ENCODE data around the gene METTL25. TPM values are rescaled to one million over a fixed set of nuclear protein-coding genes. Genes with fewer than 3 reads are reported as not detected.

Gene METTL25
- total and polyA plus RNA-seq, 2 of the 8 experiments (the other 6 are each of a cell fraction or from before 2014, with no cell fraction given): 2.4 to 8.3 TPM

DNA sequence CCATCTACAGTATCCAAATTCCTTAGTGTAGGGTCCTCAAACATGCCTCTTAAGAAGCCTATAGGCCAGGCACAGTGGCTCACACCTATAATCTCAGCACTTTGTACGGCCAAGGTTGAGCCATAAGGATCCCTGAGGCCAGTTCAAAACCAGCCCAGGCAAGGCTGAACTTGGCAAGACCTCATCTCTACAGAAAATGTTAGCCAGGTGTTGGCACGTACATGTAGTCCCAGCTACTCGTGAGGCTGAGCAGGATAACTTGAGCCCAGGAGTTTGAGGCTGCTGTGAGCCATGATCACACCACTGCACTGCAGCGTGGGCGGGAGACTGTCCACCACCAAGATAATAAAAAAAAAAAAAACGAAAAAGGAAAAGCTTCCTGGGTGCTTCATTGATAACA is 6.9 kb upstream of the METTL25 start:
- Histone ChIP-seq H3K56ac (replicated peaks; ENCODE audit: insufficient read length, low read depth, low read length) (no peak overlapping the region), H4K91ac (replicated peaks; ENCODE audit: insufficient read length, low read length) (no peak overlapping the region), H3K4me1 (replicated peaks in 1 of 4; ENCODE audit: control insufficient read depth in 3 of 4, insufficient read depth in 4 of 4, low read length in 3 of 4) (no peaks in the 10 kb centered on the region), H3K14ac (ENCODE audit: insufficient read length) (no peak overlapping the region), H2BK15ac (ENCODE audit: low read length) (no peak overlapping the region), H3K18ac (ENCODE audit: extremely low read depth, low read length) (no peak overlapping the region), H4K20me1 (replicated peaks in 1 of 2; ENCODE audit: control insufficient read depth in 1 of 2, insufficient read depth in 2 of 2, low read length in 2 of 2) (no peaks in the 10 kb centered on the region), H2BK120ac (replicated peaks; ENCODE audit: low read depth, low read length) (no peak overlapping the region), H3K4ac (replicated peaks; ENCODE audit: insufficient read length, low read depth, low read length) (no peak overlapping the region), H2AK5ac (ENCODE audit: low read depth, low read length) (no peak overlapping the region), H3K9ac (replicated peaks in 1 of 4; ENCODE audit: extremely low read depth in 1 of 4, low read depth in 3 of 4, low read length in 3 of 4) (no peak overlapping the region), H2AFZ (ENCODE audit: low read length) (no peak overlapping the region), H3K9me3 (ENCODE audit: insufficient read depth in 2 of 2, low read depth in 1 of 2, low read length in 1 of 2) (no peaks in the 10 kb centered on the region), H2BK20ac (ENCODE audit: low read length) (no peak overlapping the region), H3K4me3 (ENCODE audit: extremely low read depth in 1 of 4, insufficient read depth in 2 of 4, low read depth in 3 of 4, low read length in 4 of 4) (no peak overlapping the region), H3K4me2 (ENCODE audit: insufficient read depth in 1 of 2, low read depth in 2 of 2, low read length in 2 of 2) (no peak overlapping the region), H3K79me2 (ENCODE audit: control insufficient read depth in 1 of 2, insufficient read depth in 2 of 2, low read length in 2 of 2) (peaks cover 0 to 15% of the 10 kb centered on the region in 2 experiments; a peak in 2 of 4 replicates), H3K23ac (ENCODE audit: insufficient read length) (no peak overlapping the region), H3K79me1 (ENCODE audit: low read depth, low read length) (no peaks in the 10 kb centered on the region), H3K23me2 (ENCODE audit: low read depth, low read length) (no peaks in the 10 kb centered on the region), H3K36me3 (ENCODE audit: control insufficient read depth in 2 of 4, insufficient read depth in 4 of 4, low read length in 3 of 4) (peaks cover 10 to 35% (median 20%) of the 10 kb centered on the region in 4 experiments; a peak in 6 of 8 replicates), H2BK5ac (ENCODE audit: low read depth, low read length) (no peak overlapping the region), H2BK12ac (ENCODE audit: low read depth, low read length) (no peak overlapping the region), H4K5ac (ENCODE audit: insufficient read length, low read depth, low read length) (no peak overlapping the region), H3K27me3 (replicated peaks in 1 of 4; ENCODE audit: control insufficient read depth in 3 of 4, extremely low read depth in 1 of 4, insufficient read depth in 3 of 4, low read length in 3 of 4) (no peaks in the 10 kb centered on the region), H4K8ac (ENCODE audit: extremely low read depth, insufficient read depth, low read length) (no peak overlapping the region), H3K27ac (ENCODE audit: low read depth, low read length) (no peak overlapping the region)
- TF ChIP-seq RAD21 (IDR thresholded peaks at IDR 0.05 in 1 of 2, conservative IDR thresholded peaks at IDR 0.05 in 1 of 2; ENCODE audit: low read depth in 2 of 2, low read length in 2 of 2) (no peak), POLR2A (IDR thresholded peaks at IDR 0.05; ENCODE audit: control extremely low read depth in 1 of 2, low read depth in 2 of 2, low read length in 2 of 2) (no peak), EGR1 (IDR thresholded peaks at IDR 0.05; ENCODE audit: borderline replicate concordance, low read depth, low read length) (no peak), CEBPB (IDR thresholded peaks at IDR 0.05; ENCODE audit: low read depth, low read length) (no peak), SP2 (IDR thresholded peaks at IDR 0.05; ENCODE audit: low read length) (no peak), POLR2AphosphoS5 (IDR thresholded peaks at IDR 0.05; ENCODE audit: low read depth, low read length) (peak; percentile 60; the same call in 1 of the 2 replicates)
- TF ChIP-seq, protein P1, sequence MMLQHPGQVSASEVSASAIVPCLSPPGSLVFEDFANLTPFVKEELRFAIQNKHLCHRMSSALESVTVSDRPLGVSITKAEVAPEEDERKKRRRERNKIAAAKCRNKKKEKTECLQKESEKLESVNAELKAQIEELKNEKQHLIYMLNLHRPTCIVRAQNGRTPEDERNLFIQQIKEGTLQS (IDR thresholded peaks at IDR 0.05; ENCODE audit: insufficient read depth, low read depth, low read length): no peak
- TF ChIP-seq, protein P2, sequence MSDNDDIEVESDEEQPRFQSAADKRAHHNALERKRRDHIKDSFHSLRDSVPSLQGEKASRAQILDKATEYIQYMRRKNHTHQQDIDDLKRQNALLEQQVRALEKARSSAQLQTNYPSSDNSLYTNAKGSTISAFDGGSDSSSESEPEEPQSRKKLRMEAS (IDR thresholded peaks at IDR 0.05): no peak
- 95% methylated on average over 6 of the region's 6 CpGs; no CpG with 5 or more reads in 1 of the 2 experiments for WGBS, 2 experiments (ENCODE audit: extremely low coverage in 1 of 2, insufficient coverage in 1 of 2, insufficient read length in 1 of 2, insufficient replicate concordance in 2 of 2, low coverage in 1 of 2, low lambda C conversion rate in 2 of 2, missing lambda C conversion rate in 1 of 2)
- FAIRE-seq (no peak), DNase-seq (ENCODE audit: low read depth in 1 of 2, low spot score in 2 of 2) (no peak)
- ChIA-PET POLR2A (ENCODE audit: partially characterized antibody) (no interaction called here), CTCF (ENCODE audit: partially characterized antibody) (no interaction called here)
